Prostate gland (tissue), 2 donors: ENCODE measurements around the gene LRRN4.

Source experiments
- POLR2AphosphoS5 ChIP-seq: sonication (generic); formaldehyde crosslinking; IDR thresholded peaks from one replicate; pipeline ENCODE4 v1.6.1; 2017; ENCODE audit warnings: antibody characterized with exemption
- TF ChIP-seq, protein P1 (sequence below), 4 experiments: fragments of 200-600 bp in 2 of 4; fragments of 450-650 bp in 2 of 4; sonication (generic) in 2 of 4; IDR thresholded peaks; 1 replicate in 3 of 4; 2 replicates in 1 of 4; pipeline ENCODE4 v1.5.1; 2016 to 2019; ENCODE audit warnings: antibody characterized with exemption in 4 of 4, mild to moderate bottlenecking in 2 of 4, moderate library complexity in 2 of 4

DNA sequence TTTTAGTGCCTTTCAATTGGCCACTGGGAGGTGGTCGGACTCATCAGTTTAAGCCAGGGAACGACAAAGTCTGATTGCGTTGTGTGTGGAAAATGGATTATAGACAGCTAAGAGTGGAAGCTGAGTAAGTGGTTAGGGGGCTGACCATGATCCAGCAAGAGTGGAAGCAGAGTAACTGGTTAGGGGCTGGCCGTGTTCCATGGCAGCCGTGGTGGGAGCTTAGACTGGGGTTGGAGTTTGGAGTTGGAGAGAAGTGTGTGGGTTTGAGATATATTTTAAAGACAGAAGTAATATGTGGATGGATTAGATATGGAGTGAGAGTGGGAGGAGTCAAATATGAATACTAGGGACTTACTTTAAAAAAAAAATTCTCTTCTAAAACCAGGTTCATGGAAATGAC, 41.7 kb downstream of the LRRN4 start:
- TF ChIP-seq, protein P1, sequence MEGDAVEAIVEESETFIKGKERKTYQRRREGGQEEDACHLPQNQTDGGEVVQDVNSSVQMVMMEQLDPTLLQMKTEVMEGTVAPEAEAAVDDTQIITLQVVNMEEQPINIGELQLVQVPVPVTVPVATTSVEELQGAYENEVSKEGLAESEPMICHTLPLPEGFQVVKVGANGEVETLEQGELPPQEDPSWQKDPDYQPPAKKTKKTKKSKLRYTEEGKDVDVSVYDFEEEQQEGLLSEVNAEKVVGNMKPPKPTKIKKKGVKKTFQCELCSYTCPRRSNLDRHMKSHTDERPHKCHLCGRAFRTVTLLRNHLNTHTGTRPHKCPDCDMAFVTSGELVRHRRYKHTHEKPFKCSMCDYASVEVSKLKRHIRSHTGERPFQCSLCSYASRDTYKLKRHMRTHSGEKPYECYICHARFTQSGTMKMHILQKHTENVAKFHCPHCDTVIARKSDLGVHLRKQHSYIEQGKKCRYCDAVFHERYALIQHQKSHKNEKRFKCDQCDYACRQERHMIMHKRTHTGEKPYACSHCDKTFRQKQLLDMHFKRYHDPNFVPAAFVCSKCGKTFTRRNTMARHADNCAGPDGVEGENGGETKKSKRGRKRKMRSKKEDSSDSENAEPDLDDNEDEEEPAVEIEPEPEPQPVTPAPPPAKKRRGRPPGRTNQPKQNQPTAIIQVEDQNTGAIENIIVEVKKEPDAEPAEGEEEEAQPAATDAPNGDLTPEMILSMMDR (IDR thresholded peaks at IDR 0.05) = no peak
- no peak for TF ChIP-seq POLR2AphosphoS5
